Measurements from ENCODE around the gene FEM1C.

The FEM1C gene

DNA sequence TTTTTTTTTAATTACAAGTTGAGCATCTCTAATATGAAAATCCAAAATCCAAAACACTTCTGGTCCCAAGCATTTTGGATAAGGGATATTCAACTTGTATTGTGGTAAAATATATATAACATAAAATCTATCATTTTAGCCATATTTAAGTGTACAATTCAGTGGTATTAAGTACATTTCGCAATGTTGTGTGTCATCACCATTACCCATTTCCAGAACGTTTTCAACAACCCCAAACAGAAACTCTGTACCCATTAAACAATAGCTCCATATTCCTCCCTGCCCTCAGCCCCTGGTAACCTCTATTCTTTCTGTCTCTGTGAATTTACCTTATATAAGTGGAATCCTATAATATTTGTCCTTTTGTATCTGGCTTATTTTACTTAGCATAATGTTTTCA is 32.8 kb upstream of the FEM1C start:
- no peak for ATAC-seq
- TF ChIP-seq ZC3H10 (CRISPR knock-in tag; IDR thresholded peaks at IDR 0.05) (no peak), TOX (CRISPR knock-in tag; IDR thresholded peaks at IDR 0.05; ENCODE audit: borderline replicate concordance) (no peak), PPARA (CRISPR knock-in tag; IDR thresholded peaks at IDR 0.05; ENCODE audit: borderline replicate concordance) (no peak), CSDC2 (CRISPR knock-in tag; IDR thresholded peaks at IDR 0.05) (no peak), TCF4 (CRISPR knock-in tag; IDR thresholded peaks at IDR 0.05; ENCODE audit: borderline replicate concordance) (no peak), ZFP30 (CRISPR knock-in tag; IDR thresholded peaks at IDR 0.05) (no peak), TSHZ2 (CRISPR knock-in tag; IDR thresholded peaks at IDR 0.05) (no peak), ZNF70 (CRISPR knock-in tag; IDR thresholded peaks at IDR 0.05) (no peak), ZNF8 (CRISPR knock-in tag; IDR thresholded peaks at IDR 0.05) (no peak)
- TF ChIP-seq, protein P1, sequence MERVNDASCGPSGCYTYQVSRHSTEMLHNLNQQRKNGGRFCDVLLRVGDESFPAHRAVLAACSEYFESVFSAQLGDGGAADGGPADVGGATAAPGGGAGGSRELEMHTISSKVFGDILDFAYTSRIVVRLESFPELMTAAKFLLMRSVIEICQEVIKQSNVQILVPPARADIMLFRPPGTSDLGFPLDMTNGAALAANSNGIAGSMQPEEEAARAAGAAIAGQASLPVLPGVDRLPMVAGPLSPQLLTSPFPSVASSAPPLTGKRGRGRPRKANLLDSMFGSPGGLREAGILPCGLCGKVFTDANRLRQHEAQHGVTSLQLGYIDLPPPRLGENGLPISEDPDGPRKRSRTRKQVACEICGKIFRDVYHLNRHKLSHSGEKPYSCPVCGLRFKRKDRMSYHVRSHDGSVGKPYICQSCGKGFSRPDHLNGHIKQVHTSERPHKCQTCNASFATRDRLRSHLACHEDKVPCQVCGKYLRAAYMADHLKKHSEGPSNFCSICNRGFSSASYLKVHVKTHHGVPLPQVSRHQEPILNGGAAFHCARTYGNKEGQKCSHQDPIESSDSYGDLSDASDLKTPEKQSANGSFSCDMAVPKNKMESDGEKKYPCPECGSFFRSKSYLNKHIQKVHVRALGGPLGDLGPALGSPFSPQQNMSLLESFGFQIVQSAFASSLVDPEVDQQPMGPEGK (CRISPR knock-in tag; IDR thresholded peaks at IDR 0.05; ENCODE audit: borderline replicate concordance): no peak
- TF ChIP-seq, protein P2, sequence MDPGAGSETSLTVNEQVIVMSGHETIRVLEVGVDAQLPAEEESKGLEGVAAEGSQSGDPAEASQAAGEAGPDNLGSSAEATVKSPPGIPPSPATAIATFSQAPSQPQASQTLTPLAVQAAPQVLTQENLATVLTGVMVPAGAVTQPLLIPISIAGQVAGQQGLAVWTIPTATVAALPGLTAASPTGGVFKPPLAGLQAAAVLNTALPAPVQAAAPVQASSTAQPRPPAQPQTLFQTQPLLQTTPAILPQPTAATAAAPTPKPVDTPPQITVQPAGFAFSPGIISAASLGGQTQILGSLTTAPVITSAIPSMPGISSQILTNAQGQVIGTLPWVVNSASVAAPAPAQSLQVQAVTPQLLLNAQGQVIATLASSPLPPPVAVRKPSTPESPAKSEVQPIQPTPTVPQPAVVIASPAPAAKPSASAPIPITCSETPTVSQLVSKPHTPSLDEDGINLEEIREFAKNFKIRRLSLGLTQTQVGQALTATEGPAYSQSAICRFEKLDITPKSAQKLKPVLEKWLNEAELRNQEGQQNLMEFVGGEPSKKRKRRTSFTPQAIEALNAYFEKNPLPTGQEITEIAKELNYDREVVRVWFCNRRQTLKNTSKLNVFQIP (CRISPR knock-in tag; IDR thresholded peaks at IDR 0.05; ENCODE audit: borderline replicate concordance, low read depth): no peak

GRCh38 chr5:115575167-115576070 is 30.8 kb upstream of the FEM1C start:
- peak; percentile 68 for ATAC-seq
- TF ChIP-seq ZC3H10 (CRISPR knock-in tag; IDR thresholded peaks at IDR 0.05) (no peak), TOX (CRISPR knock-in tag; IDR thresholded peaks at IDR 0.05; ENCODE audit: borderline replicate concordance) (no peak), SNAI2 (CRISPR knock-in tag; IDR thresholded peaks at IDR 0.05) (no peak), ESRRG (CRISPR knock-in tag; IDR thresholded peaks at IDR 0.05) (no peak), OSR1 (CRISPR knock-in tag; IDR thresholded peaks at IDR 0.05) (no peak), ZFP30 (CRISPR knock-in tag; IDR thresholded peaks at IDR 0.05) (no peak), PPARA (CRISPR knock-in tag; IDR thresholded peaks at IDR 0.05; ENCODE audit: borderline replicate concordance) (no peak), RARB (CRISPR knock-in tag; IDR thresholded peaks at IDR 0.05) (no peak)
- TF ChIP-seq, protein P2 (CRISPR knock-in tag; IDR thresholded peaks at IDR 0.05; ENCODE audit: borderline replicate concordance, low read depth): no peak

GRCh38 chr5:115573133-115573532 is 28.6 kb upstream of the FEM1C start:
- ATAC-seq: peak; percentile 80
- TF ChIP-seq RARB (CRISPR knock-in tag; IDR thresholded peaks at IDR 0.05): no peak
- peak; percentile 23; the same call in 1 of the 2 replicates for TF ChIP-seq ISL1 (CRISPR knock-in tag; IDR thresholded peaks at IDR 0.05)

- ATAC-seq: no peak
- TF ChIP-seq, protein P2 (CRISPR knock-in tag; IDR thresholded peaks at IDR 0.05; ENCODE audit: borderline replicate concordance, low read depth): no peak
- no peak for TF ChIP-seq CSRNP3 (CRISPR knock-in tag; IDR thresholded peaks at IDR 0.05)
- no peak for TF ChIP-seq GLIS3 (CRISPR knock-in tag; IDR thresholded peaks at IDR 0.05)
- no peak for TF ChIP-seq ZC3H10 (CRISPR knock-in tag; IDR thresholded peaks at IDR 0.05)
- TF ChIP-seq, protein P1 (CRISPR knock-in tag; IDR thresholded peaks at IDR 0.05; ENCODE audit: borderline replicate concordance): no peak
- no peak for TF ChIP-seq TCF4 (CRISPR knock-in tag; IDR thresholded peaks at IDR 0.05; ENCODE audit: borderline replicate concordance)
- TF ChIP-seq BACH2 (CRISPR knock-in tag; IDR thresholded peaks at IDR 0.05; ENCODE audit: borderline replicate concordance): no peak
- TF ChIP-seq ESRRG (CRISPR knock-in tag; IDR thresholded peaks at IDR 0.05): no peak
- TF ChIP-seq SNAI2 (CRISPR knock-in tag; IDR thresholded peaks at IDR 0.05): no peak
- no peak for TF ChIP-seq ZNF70 (CRISPR knock-in tag; IDR thresholded peaks at IDR 0.05)
Observed at GRCh38 chr5:115571441-115571878, 26.9 kb upstream of the FEM1C start.
